ENCODE data around the gene HASPIN.

HASPIN gene

GRCh38 chr17:3723556-3724377 lies at the start of gene HASPIN:
Gene HASPIN, plus strand, starts transcription at chr17:3723903. Its CDS starts 33 bp downstream, at chr17:3723936.
- DNase-seq (ENCODE audit: low read depth in 2 of 2) = peak; percentile 78 to 86

- no peak for DNase-seq (ENCODE audit: low read depth in 2 of 2)
Measured at GRCh38 chr17:3675886-3676285, 47.8 kb upstream of the HASPIN start.

- no peak for DNase-seq (ENCODE audit: low read depth in 2 of 2)
Measured at GRCh38 chr17:3678095-3678820, 45.4 kb upstream of the HASPIN start.

- no peak for DNase-seq (ENCODE audit: low read depth in 2 of 2)
Measured at GRCh38 chr17:3678821-3679530, 44.7 kb upstream of the HASPIN start.

GRCh38 chr17:3679531-3680126 lies 44.1 kb upstream of the HASPIN start:
- no peak for DNase-seq (ENCODE audit: low read depth in 2 of 2)

- DNase-seq (ENCODE audit: low read depth in 2 of 2) = no peak
Measured at GRCh38 chr17:3681057-3681456, 42.6 kb upstream of the HASPIN start.

- no peak for DNase-seq (ENCODE audit: low read depth in 2 of 2)
Measured at GRCh38 chr17:3681565-3681964, 42.1 kb upstream of the HASPIN start.

- no peak for DNase-seq (ENCODE audit: low read depth in 2 of 2)
Measured at GRCh38 chr17:3682033-3682432, 41.7 kb upstream of the HASPIN start.

GRCh38 chr17:3683054-3683511 lies 40.6 kb upstream of the HASPIN start:
- DNase-seq (ENCODE audit: low read depth in 2 of 2) = peak in 1 of 2 donors; percentile 38

- DNase-seq (ENCODE audit: low read depth in 2 of 2) = no peak
Measured at GRCh38 chr17:3685174-3685573, 38.5 kb upstream of the HASPIN start.

GRCh38 chr17:3688027-3688553 lies 35.6 kb upstream of the HASPIN start:
- DNase-seq (ENCODE audit: low read depth in 2 of 2) = no peak

GRCh38 chr17:3688852-3689261 lies 34.8 kb upstream of the HASPIN start:
- DNase-seq (ENCODE audit: low read depth in 2 of 2) = no peak

GRCh38 chr17:3689262-3690093 lies 34.2 kb upstream of the HASPIN start:
- DNase-seq (ENCODE audit: low read depth in 2 of 2) = no peak

- DNase-seq (ENCODE audit: low read depth in 2 of 2) = no peak
Measured at GRCh38 chr17:3690094-3690715, 33.5 kb upstream of the HASPIN start.

GRCh38 chr17:3691617-3692067 lies 32.1 kb upstream of the HASPIN start:
- DNase-seq (ENCODE audit: low read depth in 2 of 2) = no peak

GRCh38 chr17:3692346-3692745 lies 31.4 kb upstream of the HASPIN start:
- no peak for DNase-seq (ENCODE audit: low read depth in 2 of 2)

- no peak for DNase-seq (ENCODE audit: low read depth in 2 of 2)
Measured at GRCh38 chr17:3693141-3693540, 30.6 kb upstream of the HASPIN start.

- DNase-seq (ENCODE audit: low read depth in 2 of 2) = peak in 1 of 2 donors; percentile 14
Measured at GRCh38 chr17:3693829-3694231, 29.9 kb upstream of the HASPIN start.

- no peak for DNase-seq (ENCODE audit: low read depth in 2 of 2)
Measured at GRCh38 chr17:3695129-3695722, 28.5 kb upstream of the HASPIN start.

All from stimulated activated CD8-positive, alpha-beta memory T cell treated with anti-CD3 and anti-CD28 coated beads, Interleukin-2, amount 100 ng/mL, for 1 hour (primary cell).